LNCaP clone FGC (cell line): ENCODE results near the gene GANC.

Source experiments
- DNase-seq: peaks from one replicate; pipeline ENCODE4 v3.0.0-alpha.2; 2011; ENCODE audit warnings: low read depth
- H3K4me3 ChIP-seq: 2 replicates; pipeline ENCODE4 v1.5.1; 2011; ENCODE audit warnings: mild to moderate bottlenecking, low read depth, low read length, control low read depth
- TF ChIP-seq, protein P1 (sequence below): IDR thresholded peaks from 2 replicates; pipeline ENCODE4 v1.5.1; 2012; ENCODE audit warnings: mild to moderate bottlenecking; ENCODE audit not compliant: control insufficient read depth, insufficient read depth; ENCODE audit errors: extremely low read depth

Gene GANC

DNA sequence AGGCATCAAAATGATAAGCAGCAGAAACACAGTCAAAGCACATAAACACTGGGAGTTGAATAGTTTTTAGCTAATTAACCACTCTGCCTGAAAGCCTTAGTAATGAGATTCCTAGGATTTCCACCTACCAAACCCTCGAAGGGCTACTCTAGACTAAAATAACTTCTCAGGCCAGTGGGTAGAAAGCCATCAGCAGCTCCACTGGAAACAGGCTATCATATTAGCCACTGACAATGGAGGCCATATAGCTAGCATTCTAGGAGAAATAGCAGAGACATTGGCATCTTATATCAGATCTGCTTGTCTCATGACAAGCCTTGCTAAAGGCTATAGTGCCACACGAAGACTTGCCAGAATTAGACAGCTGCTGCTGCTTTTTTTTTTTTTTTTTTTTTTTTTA lies 81.8 kb downstream of the GANC start:
- TF ChIP-seq, protein P1, sequence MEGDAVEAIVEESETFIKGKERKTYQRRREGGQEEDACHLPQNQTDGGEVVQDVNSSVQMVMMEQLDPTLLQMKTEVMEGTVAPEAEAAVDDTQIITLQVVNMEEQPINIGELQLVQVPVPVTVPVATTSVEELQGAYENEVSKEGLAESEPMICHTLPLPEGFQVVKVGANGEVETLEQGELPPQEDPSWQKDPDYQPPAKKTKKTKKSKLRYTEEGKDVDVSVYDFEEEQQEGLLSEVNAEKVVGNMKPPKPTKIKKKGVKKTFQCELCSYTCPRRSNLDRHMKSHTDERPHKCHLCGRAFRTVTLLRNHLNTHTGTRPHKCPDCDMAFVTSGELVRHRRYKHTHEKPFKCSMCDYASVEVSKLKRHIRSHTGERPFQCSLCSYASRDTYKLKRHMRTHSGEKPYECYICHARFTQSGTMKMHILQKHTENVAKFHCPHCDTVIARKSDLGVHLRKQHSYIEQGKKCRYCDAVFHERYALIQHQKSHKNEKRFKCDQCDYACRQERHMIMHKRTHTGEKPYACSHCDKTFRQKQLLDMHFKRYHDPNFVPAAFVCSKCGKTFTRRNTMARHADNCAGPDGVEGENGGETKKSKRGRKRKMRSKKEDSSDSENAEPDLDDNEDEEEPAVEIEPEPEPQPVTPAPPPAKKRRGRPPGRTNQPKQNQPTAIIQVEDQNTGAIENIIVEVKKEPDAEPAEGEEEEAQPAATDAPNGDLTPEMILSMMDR, result no peak
- no peak overlapping the region for H3K4me3 ChIP-seq
- DNase-seq, result no peak

- DNase-seq, result no peak
- TF ChIP-seq, protein P1, result no peak
- H3K4me3 ChIP-seq, result no peak overlapping the region
Measured at GRCh38 chr15:42355291-42355690, 82.3 kb downstream of the GANC start.

DNA sequence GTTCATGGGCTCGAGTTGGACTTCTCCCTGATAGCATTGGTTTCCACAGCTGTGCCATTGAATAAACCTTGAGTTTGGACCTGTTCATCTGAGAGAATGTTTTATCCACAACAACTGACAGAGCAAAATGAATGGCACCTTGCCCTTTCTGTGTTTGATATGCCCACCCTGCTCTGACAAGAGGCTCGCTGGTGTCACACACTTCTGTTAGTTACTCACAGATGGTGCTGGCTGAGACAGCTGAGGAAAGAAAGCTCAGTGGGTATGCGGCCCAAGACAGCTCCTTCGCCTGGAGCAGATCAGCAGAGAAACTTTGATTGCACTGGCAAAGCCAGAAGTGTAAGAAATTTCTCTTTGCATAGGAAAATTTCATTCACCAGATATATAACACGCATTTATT lies 83.8 kb downstream of the GANC start:
- no peak for DNase-seq
- TF ChIP-seq, protein P1, result no peak
- no peak overlapping the region for H3K4me3 ChIP-seq

DNA sequence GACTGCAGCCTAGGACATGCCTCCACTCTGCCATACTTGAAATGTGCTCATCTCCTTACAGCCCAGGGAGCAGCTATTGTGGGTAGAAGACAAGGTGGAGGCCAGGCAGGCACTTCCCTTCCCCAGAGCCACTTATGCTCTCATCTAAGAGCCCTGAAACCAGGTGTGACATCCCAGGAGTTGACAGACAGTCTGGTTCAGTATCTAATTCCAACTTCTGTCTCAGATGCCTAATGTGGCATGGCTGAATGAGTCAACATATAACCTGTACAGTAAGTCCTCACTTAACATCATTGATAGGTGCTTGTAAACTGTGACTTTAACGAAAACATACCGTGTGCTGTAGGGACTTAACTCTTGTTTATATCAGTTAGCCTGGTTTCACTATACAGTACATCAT lies 85.1 kb downstream of the GANC start:
- TF ChIP-seq, protein P1, result no peak
- no peak for DNase-seq
- H3K4me3 ChIP-seq, result no peak overlapping the region

DNA sequence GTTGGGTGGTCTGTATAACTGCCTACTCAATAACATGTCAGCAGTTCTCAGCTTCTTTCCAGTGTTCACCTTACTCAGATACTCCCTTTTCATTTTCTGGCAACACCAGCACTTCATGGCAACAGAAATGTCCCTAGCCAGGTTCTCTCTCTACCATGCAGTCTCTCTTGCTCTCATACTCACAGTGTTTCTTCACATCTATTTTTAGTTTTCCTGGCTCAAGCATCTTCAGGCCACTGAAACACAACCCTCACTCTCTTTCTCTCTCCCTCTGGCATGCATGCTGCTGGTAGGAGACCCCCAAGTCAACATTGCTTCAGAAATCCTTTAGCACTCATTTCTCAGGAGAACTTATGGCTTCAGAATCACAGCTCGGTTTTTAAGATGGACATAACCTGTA lies 86.2 kb downstream of the GANC start, which contains the start of gene CAPN3:
Gene CAPN3 (plus strand): TSS at position 253 of the 400 bp plus-strand sequence. CDS start 305 bp downstream, outside the sequence.
- TF ChIP-seq, protein P1, result no peak
- no peak within 1 kb of the TSS for H3K4me3 ChIP-seq
- no peak for DNase-seq

- TF ChIP-seq, protein P1, result no peak
- no peak for DNase-seq
- H3K4me3 ChIP-seq, result no peak overlapping the region
Measured at GRCh38 chr15:42359985-42360384, 87.0 kb downstream of the GANC start.

DNA sequence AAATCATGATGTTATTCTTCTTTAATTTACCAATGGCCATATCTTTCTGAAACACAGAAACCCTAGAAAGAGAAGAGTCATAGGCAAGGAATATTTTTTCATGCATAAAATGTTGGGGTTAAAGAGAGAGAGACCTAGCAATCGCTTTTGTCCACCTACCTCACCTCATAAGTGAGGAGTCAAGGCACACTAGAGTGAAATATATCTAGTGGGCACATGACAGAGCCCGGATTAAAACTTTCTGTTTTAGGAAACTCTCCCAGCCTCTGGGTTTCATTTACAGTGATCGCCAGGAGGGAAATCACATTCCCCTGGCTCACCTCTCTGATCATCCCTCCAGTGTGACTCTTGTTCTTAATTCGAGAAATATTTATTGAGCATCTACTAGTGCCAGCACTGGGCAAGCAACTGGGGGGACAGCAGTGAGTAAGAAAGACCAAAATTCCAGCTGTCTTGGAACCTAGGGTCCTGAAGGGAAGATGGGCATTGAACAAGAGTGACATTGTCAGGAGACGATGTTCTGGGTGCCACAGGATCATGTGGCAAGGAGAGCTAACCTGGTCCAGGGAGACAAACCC lies 87.6 kb downstream of the GANC start:
- no peak overlapping the region for H3K4me3 ChIP-seq
- DNase-seq, result no peak
- TF ChIP-seq, protein P1, result no peak
